Activated CD8-positive, alpha-beta memory T cell treated with anti-CD3 and anti-CD28 coated beads, Interleukin-2, amount 50 U/mL, for 1 hour (primary cell): Measurements from ENCODE around the gene DTD2.
"Not testable (repeated sequence)": the region's sequence is repeated elsewhere in the genome, so short reads cannot be mapped to it uniquely, and the experiment has no call there.

Experiments
- DNase-seq: peaks from one replicate; pipeline ENCODE4 v3.0.0-alpha.2; 2020; ENCODE audit errors: extremely low read depth

Gene DTD2

GRCh38 chr14:31456841-31457664 lies at the start of gene DTD2:
Gene DTD2, minus strand, starts transcription at chr14:31457506. Its CDS starts 113 bp downstream, at chr14:31457393.
- peak; percentile 82 for DNase-seq

GRCh38 chr14:31505411-31505810 lies 48.1 kb upstream of the DTD2 start:
- DNase-seq, result no peak

- DNase-seq, result no peak
Measured at GRCh38 chr14:31501870-31502269, 44.6 kb upstream of the DTD2 start.

GRCh38 chr14:31492759-31493498 lies 35.6 kb upstream of the DTD2 start:
- no peak for DNase-seq

- no peak for DNase-seq
Measured at GRCh38 chr14:31489691-31490090, 32.4 kb upstream of the DTD2 start.

GRCh38 chr14:31487886-31488285 lies 30.6 kb upstream of the DTD2 start, which contains the start of gene GPR33:
Gene GPR33, minus strand, starts transcription at chr14:31488039. Its CDS starts 4,074 bp downstream, at chr14:31483965.
- no peak for DNase-seq

GRCh38 chr14:31486764-31487163 lies 29.5 kb upstream of the DTD2 start:
- no peak for DNase-seq

GRCh38 chr14:31484754-31485153 lies 27.4 kb upstream of the DTD2 start:
- DNase-seq, result no peak

- no peak for DNase-seq
Measured at GRCh38 chr14:31480156-31480555, 22.9 kb upstream of the DTD2 start.

- DNase-seq, result no peak
Measured at GRCh38 chr14:31479027-31479426, 21.7 kb upstream of the DTD2 start.

- DNase-seq, result no peak
Measured at GRCh38 chr14:31477248-31477647, 19.9 kb upstream of the DTD2 start.

GRCh38 chr14:31476131-31476866 lies 19.0 kb upstream of the DTD2 start:
- DNase-seq, result no peak

GRCh38 chr14:31466554-31466953 lies 9.2 kb upstream of the DTD2 start:
- DNase-seq, result no peak

- no peak for DNase-seq
Measured at GRCh38 chr14:31465111-31465510, 7.8 kb upstream of the DTD2 start.

- DNase-seq, result not testable (repeated sequence)
Measured at GRCh38 chr14:31462450-31462849, 5.1 kb upstream of the DTD2 start.

GRCh38 chr14:31461545-31461944 lies 4.2 kb upstream of the DTD2 start:
- no peak for DNase-seq

- DNase-seq, result no peak
Measured at GRCh38 chr14:31457665-31458659, 656 bp upstream of the DTD2 start.

GRCh38 chr14:31449971-31450610 lies 7.2 kb downstream of the DTD2 start:
- DNase-seq, result no peak

- no peak for DNase-seq
Measured at GRCh38 chr14:31449136-31449535, 8.2 kb downstream of the DTD2 start.

GRCh38 chr14:31445703-31446102 lies 11.6 kb downstream of the DTD2 start:
- no peak for DNase-seq

- no peak for DNase-seq
Measured at GRCh38 chr14:31442284-31442683, 15.0 kb downstream of the DTD2 start.
